ENCODE measurements around the gene DYNLL2.

The DYNLL2 gene

DNA sequence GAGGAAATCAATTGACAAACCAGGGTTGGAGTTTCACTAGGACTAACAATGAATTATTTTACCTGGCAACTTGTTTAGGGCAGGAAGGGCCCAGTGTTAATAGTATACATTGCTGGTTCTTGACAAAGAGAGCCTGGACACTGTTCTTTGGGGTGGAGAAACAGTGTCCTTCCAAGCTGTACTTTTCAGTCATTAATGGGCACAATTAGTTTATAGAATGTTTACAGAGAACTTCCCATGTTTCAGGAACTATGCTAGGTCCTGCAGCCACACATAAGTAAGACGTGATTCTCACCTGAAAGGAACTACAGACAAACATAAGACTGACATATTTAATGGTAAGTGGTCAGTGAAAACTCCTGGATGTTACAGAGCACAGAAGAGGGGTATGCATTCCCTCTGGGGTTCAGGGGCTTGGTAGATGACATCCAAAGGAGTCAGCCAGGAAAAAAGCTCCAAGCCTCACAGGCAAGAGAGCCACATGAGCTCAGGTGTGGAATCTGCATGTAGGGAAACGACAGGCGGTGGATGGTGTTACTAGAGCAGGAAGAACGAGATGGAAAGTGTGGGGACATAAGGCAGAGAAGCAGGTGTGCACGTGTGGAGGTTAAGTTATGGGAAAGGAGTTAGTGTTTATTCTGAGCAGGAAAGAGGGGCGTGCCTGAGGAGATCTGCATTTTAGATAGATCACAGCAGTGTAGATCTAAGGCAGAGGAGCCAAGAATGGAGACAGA lies 3.8 kb upstream of the DYNLL2 start:
- Mint-ChIP-seq H3K4me3 (peak overlapping the region; percentile 21), H3K36me3 (ENCODE audit: low read depth) (no peaks in the 10 kb centered on the region), H3K9me3 (peaks cover 11% of the 10 kb centered on the region), H3K27me3 (ENCODE audit: low read depth, poor library complexity) (no peaks in the 10 kb centered on the region), H3K4me1 (peaks cover 43% of the 10 kb centered on the region), H3K27ac (no peak overlapping the region)
- TF ChIP-seq, protein P1, sequence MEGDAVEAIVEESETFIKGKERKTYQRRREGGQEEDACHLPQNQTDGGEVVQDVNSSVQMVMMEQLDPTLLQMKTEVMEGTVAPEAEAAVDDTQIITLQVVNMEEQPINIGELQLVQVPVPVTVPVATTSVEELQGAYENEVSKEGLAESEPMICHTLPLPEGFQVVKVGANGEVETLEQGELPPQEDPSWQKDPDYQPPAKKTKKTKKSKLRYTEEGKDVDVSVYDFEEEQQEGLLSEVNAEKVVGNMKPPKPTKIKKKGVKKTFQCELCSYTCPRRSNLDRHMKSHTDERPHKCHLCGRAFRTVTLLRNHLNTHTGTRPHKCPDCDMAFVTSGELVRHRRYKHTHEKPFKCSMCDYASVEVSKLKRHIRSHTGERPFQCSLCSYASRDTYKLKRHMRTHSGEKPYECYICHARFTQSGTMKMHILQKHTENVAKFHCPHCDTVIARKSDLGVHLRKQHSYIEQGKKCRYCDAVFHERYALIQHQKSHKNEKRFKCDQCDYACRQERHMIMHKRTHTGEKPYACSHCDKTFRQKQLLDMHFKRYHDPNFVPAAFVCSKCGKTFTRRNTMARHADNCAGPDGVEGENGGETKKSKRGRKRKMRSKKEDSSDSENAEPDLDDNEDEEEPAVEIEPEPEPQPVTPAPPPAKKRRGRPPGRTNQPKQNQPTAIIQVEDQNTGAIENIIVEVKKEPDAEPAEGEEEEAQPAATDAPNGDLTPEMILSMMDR (IDR thresholded peaks at IDR 0.05) = no peak
- DNase-seq = no peak

DNA sequence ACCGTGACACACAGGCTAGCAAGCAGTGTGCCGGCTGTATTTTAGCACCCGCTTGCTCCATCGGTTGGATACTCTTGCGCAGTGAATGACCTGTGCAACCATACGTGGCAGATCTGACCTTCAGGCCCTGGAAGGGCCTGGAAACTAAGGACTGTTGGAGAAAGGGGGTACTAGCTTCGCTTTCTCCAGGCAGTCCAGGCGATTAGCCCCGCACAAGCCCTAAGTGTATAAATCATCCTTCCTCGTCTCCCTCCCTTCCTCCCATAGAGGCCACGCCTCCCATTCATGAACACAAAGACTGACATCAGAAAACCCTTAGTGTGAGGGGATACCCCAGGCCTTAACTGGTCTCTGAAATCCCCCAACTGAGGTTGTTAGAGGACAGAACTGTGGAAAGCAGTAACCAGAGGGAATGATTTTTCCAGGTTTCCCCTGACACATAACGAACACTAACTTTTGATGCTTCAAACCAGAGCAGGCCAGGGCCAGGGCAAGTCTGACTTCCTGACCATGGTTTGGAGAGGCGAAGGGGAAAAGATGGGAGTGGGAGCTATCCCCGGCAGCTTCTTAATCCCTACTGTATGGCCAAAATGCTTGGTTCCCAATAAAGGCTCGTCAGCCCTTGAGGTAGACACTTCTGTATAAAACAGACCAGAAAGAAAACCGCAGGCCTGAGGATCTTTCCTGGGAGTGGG lies 1.4 kb upstream of the DYNLL2 start:
- peak overlapping the region; percentile 99 for H3K27ac Mint-ChIP-seq
- H3K36me3 Mint-ChIP-seq (ENCODE audit: low read depth) = peaks cover 6% of the 10 kb centered on the region
- no peaks in the 10 kb centered on the region for H3K27me3 Mint-ChIP-seq (ENCODE audit: low read depth, poor library complexity)
- TF ChIP-seq, protein P1 (IDR thresholded peaks at IDR 0.05) = no peak
- H3K4me3 Mint-ChIP-seq = peak overlapping the region; percentile 53
- no peaks in the 10 kb centered on the region for H3K9me3 Mint-ChIP-seq
- DNase-seq = peak; percentile 38
- peaks cover 66% of the 10 kb centered on the region for H3K4me1 Mint-ChIP-seq

DNA sequence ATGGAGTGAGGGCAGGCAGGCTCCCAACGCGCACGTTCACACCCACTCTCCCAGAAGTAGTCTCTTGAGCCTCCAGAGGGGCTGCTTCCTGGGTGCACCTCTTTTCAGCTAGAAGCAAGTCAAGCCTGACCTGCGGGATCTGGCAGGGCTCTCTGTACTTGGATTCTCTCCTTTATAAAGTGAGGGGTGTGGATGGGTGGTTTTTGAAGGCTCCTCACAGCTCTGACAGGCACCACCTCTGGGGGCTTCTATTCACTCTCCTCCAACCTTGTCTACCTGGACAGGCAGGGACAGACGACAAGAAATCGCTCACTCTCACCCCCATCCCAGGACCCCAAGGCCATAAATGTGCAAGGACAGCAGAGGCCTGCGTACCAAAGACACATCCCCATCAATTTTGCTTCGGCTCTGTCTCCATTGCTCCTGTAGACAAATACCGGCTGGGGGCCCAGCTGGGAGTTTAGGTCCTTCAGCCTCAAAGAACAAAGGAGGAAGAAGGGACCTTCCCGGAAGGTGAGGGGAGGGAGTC lies 814 bp upstream of the DYNLL2 start:
- peak overlapping the region; percentile 76 for H3K4me3 Mint-ChIP-seq
- DNase-seq = peak; percentile 32

DNA sequence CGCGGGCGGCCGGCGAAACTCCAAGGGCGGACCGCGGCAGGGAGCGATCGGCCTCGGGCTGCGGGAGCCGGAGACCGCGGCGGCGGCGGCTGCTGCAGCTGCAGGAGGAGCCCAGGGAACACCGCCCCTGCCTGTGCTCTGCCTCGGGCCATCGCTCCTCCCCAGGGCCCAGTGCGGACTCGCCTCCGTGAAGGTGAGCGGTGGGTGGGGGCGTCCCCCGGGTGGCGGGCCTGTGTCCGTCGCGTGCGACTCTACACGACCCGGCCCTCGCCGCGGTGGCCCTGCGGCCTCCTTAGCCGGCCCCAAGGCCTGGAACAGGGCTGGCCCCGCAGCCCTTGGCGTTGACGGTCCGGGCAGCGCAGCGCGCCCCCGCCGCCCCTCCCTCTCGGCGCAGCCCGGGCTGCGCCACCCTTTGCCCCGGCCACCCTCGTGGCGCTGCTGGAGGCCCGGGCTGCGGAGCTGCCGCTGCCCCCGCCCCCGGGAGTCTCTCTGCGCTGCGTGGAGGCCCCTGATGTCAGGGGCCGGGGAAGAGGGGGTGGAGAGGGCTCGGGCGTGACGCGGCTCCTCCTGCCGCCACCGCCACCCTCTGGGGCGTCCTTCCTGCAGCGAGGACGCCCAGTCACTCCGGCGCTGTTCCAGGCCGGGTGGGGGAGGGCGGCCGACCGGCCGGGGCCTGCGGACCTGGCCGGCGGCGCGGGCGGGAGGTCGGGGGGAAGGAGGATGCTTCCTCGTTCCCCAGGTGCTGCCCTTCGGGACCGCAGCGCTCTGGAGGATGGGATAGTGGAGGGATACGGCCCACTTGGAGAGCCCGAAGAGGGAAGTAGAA lies 485 bp downstream of the DYNLL2 start:
- Mint-ChIP-seq H3K27me3 (ENCODE audit: low read depth, poor library complexity) (peaks cover 4% of the 10 kb centered on the region), H3K4me1 (peaks cover 85% of the 10 kb centered on the region), H3K4me3 (peak overlapping the region; percentile 91), H3K27ac (no peak overlapping the region), H3K36me3 (ENCODE audit: low read depth) (peaks cover 25% of the 10 kb centered on the region), H3K9me3 (no peaks in the 10 kb centered on the region)
- DNase-seq = peak; percentile 53
- TF ChIP-seq, protein P1 (IDR thresholded peaks at IDR 0.05) = no peak

More for the DNA sequence above, 814 bp upstream of the DYNLL2 start:
- peak overlapping the region; percentile 99 for H3K27ac Mint-ChIP-seq
- no peaks in the 10 kb centered on the region for H3K9me3 Mint-ChIP-seq
- TF ChIP-seq, protein P1 (IDR thresholded peaks at IDR 0.05) = no peak
- H3K4me1 Mint-ChIP-seq = peaks cover 72% of the 10 kb centered on the region
- H3K36me3 Mint-ChIP-seq (ENCODE audit: low read depth) = peaks cover 12% of the 10 kb centered on the region
- H3K27me3 Mint-ChIP-seq (ENCODE audit: low read depth, poor library complexity) = no peaks in the 10 kb centered on the region

DNA sequence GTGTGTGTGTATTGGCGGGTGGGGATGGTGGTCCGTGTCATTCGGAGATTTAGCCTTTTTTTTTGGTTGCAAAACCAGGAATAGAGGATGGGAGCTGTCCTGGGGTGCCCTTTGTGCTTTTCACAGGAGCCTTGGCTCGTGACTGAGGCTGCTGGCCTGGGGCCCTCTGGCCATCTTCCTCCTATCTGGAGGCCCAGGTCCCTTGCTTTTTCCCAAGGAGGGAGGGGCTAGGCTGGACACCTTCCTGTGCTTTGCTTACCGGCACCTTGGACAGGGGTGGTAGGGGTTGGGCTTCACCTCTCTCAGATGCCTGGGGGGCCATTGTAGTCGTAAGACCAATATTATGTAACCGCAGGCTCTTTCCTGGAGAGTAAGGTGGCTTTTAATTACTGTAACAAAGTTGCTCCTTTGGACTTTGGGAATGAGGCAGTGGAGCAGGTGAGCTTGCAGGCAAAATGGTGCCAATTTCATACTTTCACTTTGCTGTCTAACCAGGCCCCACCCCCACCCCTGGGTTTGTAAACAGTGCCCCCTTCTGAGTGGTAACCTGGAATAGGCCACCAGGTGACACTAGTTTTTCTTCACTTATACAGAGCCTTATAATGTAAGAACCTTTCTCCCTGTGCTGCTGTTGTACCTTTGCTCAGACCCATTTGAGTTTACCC lies 1.2 kb downstream of the DYNLL2 start:
- H3K4me1 Mint-ChIP-seq = peaks cover 87% of the 10 kb centered on the region
- peaks cover 4% of the 10 kb centered on the region for H3K27me3 Mint-ChIP-seq (ENCODE audit: low read depth, poor library complexity)
- no peak for DNase-seq
- TF ChIP-seq, protein P1 (IDR thresholded peaks at IDR 0.05) = no peak
- H3K4me3 Mint-ChIP-seq = peak overlapping the region; percentile 91
- peaks cover 33% of the 10 kb centered on the region for H3K36me3 Mint-ChIP-seq (ENCODE audit: low read depth)
- peak overlapping the region; percentile 73 for H3K27ac Mint-ChIP-seq
- H3K9me3 Mint-ChIP-seq = no peaks in the 10 kb centered on the region
